ENCODE data around the gene GPX2.

DNA sequence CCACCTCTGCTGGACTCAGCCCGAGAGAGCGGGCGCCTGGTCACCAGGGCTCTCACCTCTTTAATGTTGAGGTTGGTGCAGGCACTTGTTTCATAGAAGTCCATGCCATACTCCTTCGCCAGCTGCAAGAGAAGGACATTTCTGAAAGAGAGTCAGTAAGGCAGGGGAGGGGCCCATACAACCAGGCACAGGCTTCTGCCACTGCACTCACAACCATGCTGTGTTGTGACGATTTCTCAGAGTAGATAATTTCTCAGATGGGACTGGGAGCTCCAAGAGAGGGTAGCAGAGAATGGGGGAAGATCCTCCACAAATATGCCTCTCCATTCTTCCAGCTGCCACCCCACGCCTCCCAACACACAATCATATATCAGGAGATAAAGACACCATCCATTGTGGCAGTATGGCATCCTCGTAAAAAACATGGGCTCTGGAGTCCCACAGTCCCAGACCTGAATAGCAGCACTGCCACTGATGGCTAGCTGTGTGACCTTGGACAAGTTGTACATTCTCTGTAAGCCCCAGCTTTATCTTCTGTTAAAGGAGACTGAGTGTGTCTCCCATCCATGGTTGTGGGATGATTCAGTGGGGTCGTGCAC lies 6.2 kb upstream of the GPX2 start:
- TF ChIP-seq, protein P1, sequence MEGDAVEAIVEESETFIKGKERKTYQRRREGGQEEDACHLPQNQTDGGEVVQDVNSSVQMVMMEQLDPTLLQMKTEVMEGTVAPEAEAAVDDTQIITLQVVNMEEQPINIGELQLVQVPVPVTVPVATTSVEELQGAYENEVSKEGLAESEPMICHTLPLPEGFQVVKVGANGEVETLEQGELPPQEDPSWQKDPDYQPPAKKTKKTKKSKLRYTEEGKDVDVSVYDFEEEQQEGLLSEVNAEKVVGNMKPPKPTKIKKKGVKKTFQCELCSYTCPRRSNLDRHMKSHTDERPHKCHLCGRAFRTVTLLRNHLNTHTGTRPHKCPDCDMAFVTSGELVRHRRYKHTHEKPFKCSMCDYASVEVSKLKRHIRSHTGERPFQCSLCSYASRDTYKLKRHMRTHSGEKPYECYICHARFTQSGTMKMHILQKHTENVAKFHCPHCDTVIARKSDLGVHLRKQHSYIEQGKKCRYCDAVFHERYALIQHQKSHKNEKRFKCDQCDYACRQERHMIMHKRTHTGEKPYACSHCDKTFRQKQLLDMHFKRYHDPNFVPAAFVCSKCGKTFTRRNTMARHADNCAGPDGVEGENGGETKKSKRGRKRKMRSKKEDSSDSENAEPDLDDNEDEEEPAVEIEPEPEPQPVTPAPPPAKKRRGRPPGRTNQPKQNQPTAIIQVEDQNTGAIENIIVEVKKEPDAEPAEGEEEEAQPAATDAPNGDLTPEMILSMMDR (conservative IDR thresholded peaks at IDR 0.05; ENCODE audit: low read length), result no peak
- TF ChIP-seq EZH2phosphoT487 (IDR thresholded peaks at IDR 0.05; ENCODE audit: borderline replicate concordance, low read depth, low read length), result no peak
